Activated T-cell treated with anti-CD3 and anti-CD28 coated beads, Interleukin-2, amount 50 U/mL, for 72 hours (primary cell): ENCODE data around the gene ALDH8A1. TPM values are rescaled to one million over a fixed set of nuclear protein-coding genes. Genes with fewer than 3 reads are reported as not detected.
A peak's percentile ranks its signal among the peaks of the same experiment; 100 is the strongest.

Experiments used
- ATAC-seq, 2 donors: fragments of 150-1000 bp; cut with Tn5 transposase; replicated peaks in 1 of 2; 2 replicates each; pipeline ENCODE4 v1.10.0; 2021; ENCODE audit warnings: moderate library complexity in 2 of 2, mild to moderate bottlenecking in 1 of 2
- DNase-seq, 2 donors: peaks; one replicate each; pipeline ENCODE4 v3.0.0; 2021 to 2022; ENCODE audit warnings: mixed read lengths in 1 of 2
- H3K27ac Mint-ChIP-seq: one replicate; pipeline ENCODE4 v1.8.0; 2022; ENCODE audit warnings: mild to moderate bottlenecking, moderate library complexity, mixed read lengths
- H3K27me3 Mint-ChIP-seq: one replicate; pipeline ENCODE4 v1.8.0; 2022; ENCODE audit warnings: low read depth, mixed read lengths
- H3K36me3 Mint-ChIP-seq, 2 donors: one replicate each; pipeline ENCODE4 v1.8.0; 2022; ENCODE audit warnings: mixed read lengths in 2 of 2, mild to moderate bottlenecking in 1 of 2; ENCODE audit not compliant: insufficient read depth in 2 of 2
- H3K4me1 Mint-ChIP-seq: one replicate; pipeline ENCODE4 v1.8.0; 2022; ENCODE audit warnings: low read depth, mixed read lengths
- H3K4me3 Mint-ChIP-seq, 2 donors: one replicate each; pipeline ENCODE4 v1.8.0; 2022; ENCODE audit warnings: mild to moderate bottlenecking in 2 of 2, mixed read lengths in 2 of 2, moderate library complexity in 2 of 2
- H3K9me3 Mint-ChIP-seq, 2 donors: one replicate each; pipeline ENCODE4 v1.8.0; 2022; ENCODE audit warnings: mixed read lengths in 2 of 2
- total RNA-seq, 2 donors: library from RNA; stranded (reverse); gene quantifications; one replicate each; pipeline ENCODE4 v1.2.3, GENCODE V29; 2022

ALDH8A1 gene
- total RNA-seq, 2 donors from 2014 or later, result 1.8 to 5.6 TPM

DNA sequence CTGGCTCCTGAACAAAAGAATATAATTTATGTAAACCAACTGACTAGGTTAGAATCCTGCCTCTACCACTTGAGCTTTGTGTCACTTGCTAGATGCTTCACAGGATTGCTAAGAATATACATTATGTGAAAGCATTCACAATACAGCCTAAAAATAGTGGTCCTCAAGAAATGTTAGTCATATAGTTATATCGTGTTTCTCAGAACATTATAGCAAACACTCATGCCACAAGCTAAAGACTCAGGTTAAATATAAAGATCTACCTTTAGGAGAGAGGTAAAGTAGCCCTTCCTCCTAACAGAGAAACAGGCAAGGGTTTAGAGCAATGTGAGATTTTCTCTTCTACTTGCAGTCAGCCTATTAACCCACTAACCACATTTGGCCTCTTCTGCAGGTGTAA lies 17.8 kb upstream of the ALDH8A1 start:
- H3K4me1 Mint-ChIP-seq, result no peaks in the 10 kb centered on the region
- DNase-seq, result no peak
- H3K4me3 Mint-ChIP-seq, result no peak overlapping the region
- H3K27ac Mint-ChIP-seq, result no peak overlapping the region
- no peaks in the 10 kb centered on the region for H3K27me3 Mint-ChIP-seq
- no peak for ATAC-seq
- H3K36me3 Mint-ChIP-seq, result peaks cover 2 to 31% of the 10 kb centered on the region in 2 donors
- H3K9me3 Mint-ChIP-seq, result no peaks in the 10 kb centered on the region

DNA sequence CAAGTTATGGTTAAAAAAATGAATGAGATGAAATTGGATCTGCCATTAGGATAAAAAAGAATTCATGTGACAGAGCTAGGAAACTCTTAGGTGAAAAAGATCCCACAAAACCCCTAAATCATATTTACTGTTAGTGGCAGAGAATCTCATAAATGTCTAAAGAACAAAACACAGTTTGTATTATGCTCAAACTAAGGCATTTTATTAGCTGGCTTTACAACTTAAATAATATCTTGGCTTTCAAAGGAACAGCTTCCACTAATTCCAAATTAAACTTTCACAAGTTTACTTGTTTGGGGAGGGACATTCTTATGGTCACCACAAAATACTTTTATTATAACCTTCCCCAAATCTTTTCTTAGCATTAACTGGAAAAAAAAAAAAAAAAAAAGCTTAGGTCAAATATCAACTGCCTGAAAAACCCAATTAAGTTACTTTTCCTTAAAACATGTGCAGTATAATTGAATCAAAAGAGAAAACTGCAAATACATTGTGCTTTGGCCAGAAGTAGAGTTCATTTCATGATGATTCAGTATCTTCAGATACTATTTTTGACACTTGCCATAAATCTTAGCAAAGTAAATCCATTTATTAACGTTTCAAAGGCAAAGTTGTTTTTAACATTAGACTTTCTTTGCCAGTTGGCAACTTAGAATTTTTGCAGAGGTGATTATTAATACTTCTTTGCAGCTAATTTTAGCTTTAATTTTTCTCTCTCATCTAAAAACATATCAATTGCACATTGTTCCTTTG lies 14.7 kb upstream of the ALDH8A1 start:
- H3K9me3 Mint-ChIP-seq, result no peaks in the 10 kb centered on the region
- no peak for DNase-seq
- H3K36me3 Mint-ChIP-seq, result peaks cover 9 to 53% of the 10 kb centered on the region in 2 donors
- no peaks in the 10 kb centered on the region for H3K4me1 Mint-ChIP-seq
- H3K27ac Mint-ChIP-seq, result no peak overlapping the region
- no peak for ATAC-seq
- no peaks in the 10 kb centered on the region for H3K27me3 Mint-ChIP-seq
- no peak overlapping the region for H3K4me3 Mint-ChIP-seq

DNA sequence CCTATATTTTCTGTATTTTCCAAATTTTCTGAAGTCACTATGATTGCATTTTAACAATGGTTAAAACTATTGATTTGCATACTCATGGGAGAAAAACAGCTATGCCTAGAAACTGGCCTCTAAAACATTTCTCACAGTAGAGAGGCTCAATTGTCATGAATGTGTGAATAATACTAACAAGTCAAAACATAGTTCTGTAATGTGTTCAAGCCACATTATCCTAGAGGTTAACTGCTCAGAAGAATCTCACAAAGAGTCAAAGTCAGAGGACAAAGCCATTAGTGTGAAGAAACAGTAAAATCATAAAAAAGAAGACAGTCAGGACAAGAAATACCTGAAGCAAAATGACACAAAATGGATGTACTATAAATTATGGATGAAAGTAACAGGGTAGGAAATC lies 12.5 kb upstream of the ALDH8A1 start:
- Mint-ChIP-seq H3K36me3 (peaks cover 14 to 58% of the 10 kb centered on the region in 2 donors), H3K27ac (no peak overlapping the region), H3K4me1 (peaks cover 5% of the 10 kb centered on the region), H3K9me3 (no peaks in the 10 kb centered on the region), H3K4me3 (no peak overlapping the region), H3K27me3 (no peaks in the 10 kb centered on the region)
- ATAC-seq, result no peak
- DNase-seq, result no peak

DNA sequence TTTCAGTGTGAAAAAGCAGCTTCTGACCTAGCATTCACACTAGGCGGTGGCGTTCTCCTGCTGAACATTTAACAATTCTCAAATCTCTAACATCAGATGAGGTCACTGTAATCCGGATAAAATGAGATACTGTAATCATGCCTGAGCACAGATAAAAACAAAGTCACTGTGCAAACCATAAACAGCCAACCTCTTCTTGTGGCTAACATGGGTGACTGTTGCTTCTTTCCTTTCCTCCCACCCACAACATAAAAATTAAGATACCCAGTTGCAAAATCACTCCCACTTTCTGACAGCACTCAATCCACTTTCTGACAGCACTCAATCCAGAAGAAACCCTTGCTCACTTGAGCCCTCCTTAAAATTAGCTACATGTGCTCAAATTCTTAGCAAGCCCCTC lies 11.5 kb upstream of the ALDH8A1 start:
- Mint-ChIP-seq H3K27me3 (no peaks in the 10 kb centered on the region), H3K9me3 (no peaks in the 10 kb centered on the region), H3K27ac (peak overlapping the region; percentile 61), H3K4me3 (no peak overlapping the region), H3K36me3 (peaks cover 14 to 56% of the 10 kb centered on the region in 2 donors), H3K4me1 (peaks cover 14% of the 10 kb centered on the region)
- peak in 1 of 2 donors; percentile 48 for ATAC-seq
- no peak for DNase-seq

DNA sequence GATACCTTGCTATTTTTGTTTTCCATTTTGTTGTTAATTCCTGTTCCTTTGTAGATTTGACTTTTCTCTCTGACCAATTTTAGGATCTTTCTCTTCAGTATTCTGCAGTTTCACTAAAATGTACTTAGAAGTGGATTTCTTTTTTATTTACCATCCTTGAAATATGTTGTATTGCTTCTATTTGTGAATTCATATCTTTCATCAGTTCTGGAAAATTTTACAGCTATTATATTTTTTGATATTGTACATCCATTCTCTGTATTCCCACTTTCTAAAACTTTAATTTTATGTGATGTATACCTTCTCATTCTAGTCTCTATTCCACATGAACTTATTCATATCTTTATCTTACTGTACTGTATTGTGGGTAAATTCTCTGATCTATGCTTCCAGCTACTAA lies 9.7 kb upstream of the ALDH8A1 start:
- Mint-ChIP-seq H3K4me3 (no peak overlapping the region), H3K27me3 (no peaks in the 10 kb centered on the region), H3K36me3 (peaks cover 14 to 46% of the 10 kb centered on the region in 2 donors), H3K27ac (no peak overlapping the region), H3K4me1 (peaks cover 16% of the 10 kb centered on the region), H3K9me3 (no peaks in the 10 kb centered on the region)
- no peak for ATAC-seq
- no peak for DNase-seq

DNA sequence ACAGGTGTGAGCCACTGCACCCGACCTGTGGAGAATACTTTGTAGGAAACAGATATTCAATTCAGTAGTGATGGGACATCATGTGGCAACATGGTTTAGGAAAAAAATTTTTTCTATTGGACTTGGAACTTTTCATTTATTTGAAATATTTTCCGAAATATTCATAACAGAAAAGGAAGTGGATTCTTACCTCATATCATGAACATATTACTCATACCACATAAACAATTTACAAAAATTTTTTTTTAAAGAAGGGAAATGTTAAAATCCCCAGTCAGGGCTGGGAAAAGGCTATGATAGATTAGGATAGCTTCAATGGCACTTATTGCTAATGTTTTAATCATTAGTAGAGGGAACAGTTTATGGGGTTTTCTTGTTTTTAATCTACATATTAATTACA lies 6.8 kb upstream of the ALDH8A1 start:
- Mint-ChIP-seq H3K4me3 (no peak overlapping the region), H3K9me3 (no peaks in the 10 kb centered on the region), H3K27ac (no peak overlapping the region), H3K27me3 (no peaks in the 10 kb centered on the region), H3K36me3 (peaks cover 9 to 23% of the 10 kb centered on the region in 2 donors), H3K4me1 (peaks cover 16% of the 10 kb centered on the region)
- no peak for DNase-seq
- no peak for ATAC-seq

DNA sequence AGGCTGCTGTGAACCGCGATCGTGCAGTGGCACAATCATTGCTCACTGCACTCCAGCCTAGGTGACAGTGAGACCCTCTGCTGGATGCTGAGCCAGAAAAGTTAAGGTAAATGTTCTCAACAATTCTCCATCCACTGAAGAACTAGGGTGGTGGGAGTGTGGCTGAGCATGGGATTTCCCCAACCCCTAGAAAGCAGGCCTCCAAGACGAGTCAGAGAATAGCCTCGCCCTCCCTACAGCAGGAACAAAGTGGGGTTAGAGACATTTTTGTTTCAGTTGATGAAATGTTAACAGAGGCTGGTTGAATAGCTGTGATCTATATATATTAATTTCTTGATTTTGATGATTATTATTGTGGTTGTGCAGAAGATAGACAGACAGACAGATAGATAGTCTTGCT lies 6.1 kb upstream of the ALDH8A1 start:
- Mint-ChIP-seq H3K9me3 (no peaks in the 10 kb centered on the region), H3K27me3 (no peaks in the 10 kb centered on the region), H3K27ac (no peak overlapping the region), H3K4me3 (no peak overlapping the region), H3K4me1 (peaks cover 16% of the 10 kb centered on the region), H3K36me3 (peaks cover 5 to 17% of the 10 kb centered on the region in 2 donors)
- DNase-seq, result no peak
- peak; percentile 18 to 34 for ATAC-seq

DNA sequence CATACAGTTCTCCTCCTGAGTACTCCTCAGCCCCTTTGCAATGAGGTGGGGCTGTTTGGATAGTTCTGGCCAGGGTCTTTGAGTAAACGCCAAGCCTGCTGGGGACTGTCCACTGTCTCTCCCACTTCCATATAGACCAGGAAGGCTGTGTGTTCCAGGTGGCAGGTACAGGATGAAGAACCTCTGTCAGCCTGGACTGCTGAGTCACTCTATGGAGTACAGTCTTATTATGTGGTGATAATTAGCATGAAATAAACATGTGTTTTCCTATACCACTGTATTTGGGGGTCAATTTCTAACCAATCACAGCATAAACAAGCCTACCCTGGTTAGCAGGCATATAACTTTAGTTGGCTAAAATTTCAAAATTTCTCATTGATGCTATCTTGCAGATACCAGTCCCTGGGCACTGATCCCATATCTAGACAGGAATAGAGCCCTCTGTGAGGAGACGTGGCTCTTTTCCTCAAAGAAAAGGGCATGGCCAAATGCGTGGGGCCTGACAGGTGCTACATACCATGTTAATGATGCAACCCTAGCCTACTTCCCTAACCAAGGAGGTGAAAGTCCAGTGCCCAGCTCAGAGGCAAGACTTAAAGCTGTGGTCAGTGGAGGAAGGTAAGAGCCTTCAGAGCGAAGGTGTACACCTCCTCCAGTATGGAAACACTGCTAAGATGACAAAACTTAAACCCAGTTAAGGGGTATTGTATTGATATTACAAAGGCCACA lies 4.5 kb upstream of the ALDH8A1 start:
- Mint-ChIP-seq H3K36me3 (peaks cover 4% of the 10 kb centered on the region in 2 donors), H3K27ac (no peak overlapping the region), H3K4me3 (no peak overlapping the region), H3K9me3 (no peaks in the 10 kb centered on the region), H3K27me3 (no peaks in the 10 kb centered on the region), H3K4me1 (peaks cover 16% of the 10 kb centered on the region)
- DNase-seq (no peak), ATAC-seq (no peak)

DNA sequence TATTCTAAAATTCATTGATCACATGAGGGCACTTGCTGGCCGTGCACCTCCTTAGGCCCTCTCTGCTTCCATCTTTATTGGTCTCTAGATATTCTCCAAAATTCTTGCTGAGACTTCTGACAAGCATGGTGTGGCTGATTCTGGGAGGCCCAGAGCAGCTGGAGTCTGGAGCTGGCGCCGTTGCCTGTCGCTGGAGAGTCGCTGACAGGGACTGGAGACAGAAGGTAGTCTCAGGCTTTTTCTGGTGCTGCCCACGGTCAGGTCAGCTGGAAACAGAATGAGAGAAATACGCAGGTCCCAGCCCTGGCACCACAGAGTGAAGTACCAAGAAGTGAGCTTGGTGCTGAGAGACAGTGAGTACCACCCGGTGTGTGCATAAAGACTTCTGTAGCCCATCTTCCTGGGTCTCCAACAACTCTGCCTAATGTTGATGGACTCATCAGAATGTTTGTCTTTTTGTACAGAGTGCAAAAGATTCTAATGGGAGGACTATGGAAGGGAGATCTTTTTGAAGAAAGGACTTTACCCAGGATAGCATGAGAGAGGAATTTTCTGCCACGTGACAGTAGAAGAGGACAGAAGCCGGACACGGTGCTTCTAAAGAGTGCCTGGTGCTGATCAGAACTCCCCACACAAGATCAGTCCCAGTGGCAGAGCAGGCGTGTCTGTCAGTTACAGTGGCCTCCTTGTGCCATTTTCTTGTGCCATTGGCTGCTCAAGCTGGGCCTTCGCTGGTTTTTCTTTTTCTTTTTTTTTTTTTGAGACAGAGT lies 1.8 kb upstream of the ALDH8A1 start:
- H3K27ac Mint-ChIP-seq, result no peak overlapping the region
- H3K4me1 Mint-ChIP-seq, result peaks cover 5% of the 10 kb centered on the region

DNA sequence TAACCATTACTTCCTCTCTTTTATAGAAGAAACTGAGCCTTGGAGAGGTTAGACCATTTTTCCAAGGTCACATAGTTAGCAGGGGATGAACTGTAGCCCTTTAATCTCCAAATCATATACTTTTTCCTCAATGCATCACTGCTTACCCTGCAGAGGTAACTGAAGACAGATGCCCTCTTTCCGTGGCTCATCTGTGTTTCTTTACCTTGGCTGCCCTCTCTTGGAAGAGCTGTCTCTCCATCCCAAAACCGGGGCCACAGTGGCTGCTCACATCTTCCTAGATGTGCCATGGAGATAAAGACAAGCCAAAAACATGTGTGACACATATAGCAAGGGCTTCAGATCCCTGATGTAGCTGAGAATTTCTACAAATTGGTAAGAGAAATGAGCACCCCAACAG lies 581 bp upstream of the ALDH8A1 start:
- Mint-ChIP-seq H3K4me1 (no peaks in the 10 kb centered on the region), H3K36me3 (no peaks in the 10 kb centered on the region), H3K27ac (no peak overlapping the region), H3K4me3 (no peak overlapping the region), H3K27me3 (no peaks in the 10 kb centered on the region), H3K9me3 (no peaks in the 10 kb centered on the region)
- DNase-seq, result no peak
- no peak for ATAC-seq

More for the DNA sequence above, 1.8 kb upstream of the ALDH8A1 start:
- Mint-ChIP-seq H3K27me3 (no peaks in the 10 kb centered on the region), H3K4me3 (no peak overlapping the region), H3K36me3 (no peaks in the 10 kb centered on the region), H3K9me3 (no peaks in the 10 kb centered on the region)
- DNase-seq (no peak), ATAC-seq (no peak)

DNA sequence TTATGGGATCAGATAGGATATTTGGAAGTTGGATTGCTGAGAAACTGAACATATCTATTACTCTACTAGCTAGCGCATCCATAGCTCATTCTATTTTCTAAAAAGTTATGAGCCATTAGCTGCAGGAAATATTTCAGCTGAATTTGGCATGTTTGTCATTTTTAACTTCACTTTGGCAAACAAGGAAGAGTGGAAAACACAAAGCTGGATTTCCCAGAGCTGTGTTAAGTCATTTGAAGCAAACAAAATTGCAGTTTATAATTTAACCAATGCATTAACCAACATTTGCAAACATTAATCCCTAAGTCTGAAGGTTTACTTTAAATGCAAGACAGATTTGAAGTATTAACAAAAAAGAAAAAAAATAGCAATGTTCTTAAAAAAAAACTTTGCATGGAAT lies 1.2 kb downstream of the ALDH8A1 start:
- Mint-ChIP-seq H3K27ac (no peak overlapping the region), H3K4me1 (no peaks in the 10 kb centered on the region), H3K36me3 (no peaks in the 10 kb centered on the region), H3K27me3 (no peaks in the 10 kb centered on the region), H3K4me3 (no peak overlapping the region), H3K9me3 (no peaks in the 10 kb centered on the region)
- ATAC-seq (no peak), DNase-seq (no peak)

DNA sequence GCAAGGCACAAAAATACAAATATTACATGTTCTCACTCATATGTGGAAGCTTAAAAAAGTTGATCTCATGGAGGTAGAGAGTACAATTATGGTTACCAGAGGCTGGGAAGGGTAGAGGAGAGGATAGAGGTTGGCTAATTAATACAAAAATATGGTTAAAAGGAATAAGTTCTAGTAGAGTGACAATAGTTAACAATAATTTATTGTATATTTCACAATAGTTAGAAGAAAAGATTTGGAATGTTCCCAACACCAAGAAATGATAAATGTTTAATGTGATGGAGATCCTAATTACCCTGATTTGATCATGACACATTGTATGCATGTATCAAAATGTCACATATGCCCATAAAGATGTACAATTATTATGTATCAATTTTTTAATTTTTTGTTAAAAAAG lies 1.8 kb downstream of the ALDH8A1 start:
- DNase-seq (no peak), ATAC-seq (no peak)
- no peaks in the 10 kb centered on the region for H3K9me3 Mint-ChIP-seq
- H3K4me3 Mint-ChIP-seq, result no peak overlapping the region
- H3K36me3 Mint-ChIP-seq, result no peaks in the 10 kb centered on the region
- no peaks in the 10 kb centered on the region for H3K4me1 Mint-ChIP-seq
- H3K27ac Mint-ChIP-seq, result peak overlapping the region; percentile 88
- no peaks in the 10 kb centered on the region for H3K27me3 Mint-ChIP-seq

DNA sequence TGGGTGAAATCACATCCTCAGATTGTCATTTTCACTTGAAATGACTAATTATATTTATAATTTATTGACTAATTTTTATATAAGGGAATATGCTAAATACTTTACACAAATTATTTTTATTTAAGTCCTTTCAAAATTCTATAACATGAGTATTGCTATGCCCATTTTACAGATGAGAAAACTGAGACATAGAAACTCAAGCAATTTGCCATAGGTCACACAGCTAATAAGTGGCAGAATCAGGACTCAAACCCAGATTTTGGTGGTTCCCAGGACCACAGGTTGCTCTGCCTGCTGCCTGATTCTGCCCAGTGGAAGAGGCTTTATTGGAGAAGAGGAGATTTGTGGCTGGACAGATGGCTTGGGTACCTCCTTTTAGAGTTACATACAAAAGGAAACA lies 4.9 kb downstream of the ALDH8A1 start:
- H3K4me1 Mint-ChIP-seq, result peaks cover 3% of the 10 kb centered on the region
- DNase-seq (no peak), ATAC-seq (no peak)
- H3K36me3 Mint-ChIP-seq, result no peaks in the 10 kb centered on the region
- H3K27me3 Mint-ChIP-seq, result no peaks in the 10 kb centered on the region
- H3K9me3 Mint-ChIP-seq, result no peaks in the 10 kb centered on the region
- H3K27ac Mint-ChIP-seq, result no peak overlapping the region
- H3K4me3 Mint-ChIP-seq, result no peak overlapping the region
